ENCODE data around the gene PCK2.
"Not testable (repeated sequence)": the region's sequence is repeated elsewhere in the genome, so short reads cannot be mapped to it uniquely, and the experiment has no call there.

PCK2 gene

GRCh38 chr14:24093901-24094840 lies at the start of gene PCK2:
Gene PCK2 (plus strand): TSS chr14:24094311. CDS start chr14:24094406, 95 bp downstream.
- DNase-seq (ENCODE audit: low read depth, low spot score), result peak; percentile 73

GRCh38 chr14:24049002-24049401 lies 45.1 kb upstream of the PCK2 start:
- not testable (repeated sequence) for DNase-seq (ENCODE audit: low read depth, low spot score)

- not testable (repeated sequence) for DNase-seq (ENCODE audit: low read depth, low spot score)
Observed at GRCh38 chr14:24050753-24051152, 43.4 kb upstream of the PCK2 start.

- no peak for DNase-seq (ENCODE audit: low read depth, low spot score)
Observed at GRCh38 chr14:24051176-24051788, 42.8 kb upstream of the PCK2 start.

- DNase-seq (ENCODE audit: low read depth, low spot score), result no peak
Observed at GRCh38 chr14:24051789-24052655, 42.1 kb upstream of the PCK2 start, which contains the start of gene CARMIL3. Gene CARMIL3 (plus strand): TSS chr14:24052009. CDS start chr14:24052154, 145 bp downstream.

GRCh38 chr14:24052656-24053547 lies 41.2 kb upstream of the PCK2 start:
- peak; percentile 64 for DNase-seq (ENCODE audit: low read depth, low spot score)

- no peak for DNase-seq (ENCODE audit: low read depth, low spot score)
Observed at GRCh38 chr14:24053548-24054323, 40.4 kb upstream of the PCK2 start.

- no peak for DNase-seq (ENCODE audit: low read depth, low spot score)
Observed at GRCh38 chr14:24054324-24054641, 39.8 kb upstream of the PCK2 start.

GRCh38 chr14:24054646-24055045 lies 39.5 kb upstream of the PCK2 start:
- no peak for DNase-seq (ENCODE audit: low read depth, low spot score)

- DNase-seq (ENCODE audit: low read depth, low spot score), result no peak
Observed at GRCh38 chr14:24055971-24056799, 37.9 kb upstream of the PCK2 start.

- DNase-seq (ENCODE audit: low read depth, low spot score), result no peak
Observed at GRCh38 chr14:24056800-24057184, 37.3 kb upstream of the PCK2 start.

- DNase-seq (ENCODE audit: low read depth, low spot score), result no peak
Observed at GRCh38 chr14:24057271-24057670, 36.8 kb upstream of the PCK2 start.

- DNase-seq (ENCODE audit: low read depth, low spot score), result no peak
Observed at GRCh38 chr14:24057867-24058259, 36.2 kb upstream of the PCK2 start.

GRCh38 chr14:24058260-24058950 lies 35.7 kb upstream of the PCK2 start:
- no peak for DNase-seq (ENCODE audit: low read depth, low spot score)

- no peak for DNase-seq (ENCODE audit: low read depth, low spot score)
Observed at GRCh38 chr14:24058951-24059475, 35.1 kb upstream of the PCK2 start.

- no peak for DNase-seq (ENCODE audit: low read depth, low spot score)
Observed at GRCh38 chr14:24059841-24060388, 34.2 kb upstream of the PCK2 start.

GRCh38 chr14:24060443-24060842 lies 33.7 kb upstream of the PCK2 start:
- DNase-seq (ENCODE audit: low read depth, low spot score), result no peak
